OCI-LY7 (cell line): ENCODE data around the gene HS3ST3B1. TPM values are rescaled to one million over a fixed set of nuclear protein-coding genes. Genes with fewer than 3 reads are reported as not detected.
A peak's percentile ranks its signal among the peaks of the same experiment; 100 is the strongest.

ENCODE experiments used
- BruUV-seq: library from RNA; stranded (reverse); fragments of 400-500 nt; replicated peaks from 2 replicates; lab custom pipeline; 2021; lab: Mats Ljungman, UMichigan
- CTCF ChIA-PET: fragments of 300-600 bp; sonication (Branson Sonifier 250); formaldehyde crosslinking; loops from one replicate; lab custom pipeline; 2022; ENCODE audit warnings: antibody characterized with exemption; ENCODE audit not compliant: unreplicated experiment; lab: Charles Lee
- POLR2A ChIA-PET: fragments of 300-600 bp; sonication (Branson Sonifier 250); formaldehyde crosslinking; loops from one replicate; lab custom pipeline; 2022; ENCODE audit warnings: antibody characterized with exemption; lab: Charles Lee
- DNase-seq: peaks from one replicate; pipeline ENCODE4 v3.0.0-alpha.2; 2015; ENCODE audit warnings: low spot score
- H2AFZ ChIP-seq: fragments of 200-600 bp; sonication (generic), shearing (Covaris generic); 2 replicates; pipeline ENCODE4 v1.6.1; 2014; ENCODE audit warnings: mild to moderate bottlenecking, antibody characterized with exemption, low read length, moderate library complexity
- H3K27ac ChIP-seq: fragments of 200-600 bp; sonication (generic); 2 replicates; pipeline ENCODE4 v1.5.1; 2014; ENCODE audit warnings: mixed run types, low read depth, mild to moderate bottlenecking, moderate library complexity, low read length, inconsistent platforms; ENCODE audit not compliant: poor library complexity, severe bottlenecking
- H3K36me3 ChIP-seq: fragments of 200-600 bp; sonication (generic); 2 replicates; pipeline ENCODE4 v1.6.1; 2014; ENCODE audit warnings: mild to moderate bottlenecking, antibody characterized with exemption, low read length, moderate library complexity, mixed read lengths; ENCODE audit not compliant: insufficient read depth
- H3K4me1 ChIP-seq: fragments of 200-600 bp; sonication (generic); 2 replicates; pipeline ENCODE4 v1.5.1; 2014; ENCODE audit warnings: mild to moderate bottlenecking, low read length; ENCODE audit not compliant: insufficient read depth, poor library complexity, severe bottlenecking
- H3K4me2 ChIP-seq: fragments of 200-600 bp; sonication (generic); 2 replicates; pipeline ENCODE4 v1.6.1; 2014; ENCODE audit warnings: mild to moderate bottlenecking, low read length
- H3K4me3 ChIP-seq: fragments of 200-600 bp; sonication (generic); 2 replicates; pipeline ENCODE4 v1.5.1; 2014; ENCODE audit warnings: mild to moderate bottlenecking, low read depth, low read length; ENCODE audit not compliant: poor library complexity, severe bottlenecking
- H3K79me2 ChIP-seq: fragments of 200-600 bp; sonication (generic); 2 replicates; pipeline ENCODE4 v1.6.1; 2016; ENCODE audit warnings: low read depth, mild to moderate bottlenecking, low read length, moderate library complexity, mixed read lengths; ENCODE audit not compliant: insufficient read depth
- H3K9me2 ChIP-seq: fragments of 200-600 bp; sonication (generic); 2 replicates; pipeline ENCODE4 v1.6.1; 2016; ENCODE audit warnings: mild to moderate bottlenecking, low read length, mixed read lengths; ENCODE audit not compliant: insufficient read depth
- H3K9me3 ChIP-seq: fragments of 200-600 bp; sonication (generic); 2 replicates; pipeline ENCODE4 v1.6.1; 2014; ENCODE audit warnings: mild to moderate bottlenecking, mixed run types, low read length, mixed read lengths
- H4K20me1 ChIP-seq: fragments of 200-600 bp; sonication (generic); 2 replicates; pipeline ENCODE4 v1.6.1; 2014; ENCODE audit warnings: mild to moderate bottlenecking, antibody characterized with exemption, low read length, moderate library complexity, mixed read lengths; ENCODE audit not compliant: insufficient read depth
- CTCF ChIP-seq: fragments of 200-600 bp; sonication (generic); conservative IDR thresholded peaks from 2 replicates; pipeline ENCODE4 v1.5.1; 2014; ENCODE audit warnings: mild to moderate bottlenecking, antibody characterized with exemption, low read length, moderate library complexity, mixed read lengths
- EZH2phosphoT487 ChIP-seq: fragments of 200-600 bp; sonication (generic); IDR thresholded peaks from 2 replicates; pipeline ENCODE4 v1.6.1; 2018; ENCODE audit warnings: low read depth, borderline replicate concordance, mild to moderate bottlenecking, mixed run types, antibody characterized with exemption, low read length, moderate library complexity, mixed read lengths
- intact Hi-C: fragments of 100-400 bp; cut with micrococcal nuclease; formaldehyde crosslinking; loops from one replicate; pipeline ENCODE4 v1.10.0; 2022; ENCODE audit not compliant: unreplicated experiment
- total RNA-seq, 2 experiments: library from RNA; depleted of rRNA in 1 of 2; stranded (reverse); fragments of >200 nt in 1 of 2; shearing (Covaris generic) in 1 of 2; gene quantifications; 2 replicates each; pipeline ENCODE4 v1.2.3, GENCODE V29; 2014 to 2022

Gene HS3ST3B1
- total RNA-seq, 2 experiments from 2014 or later, result 0.03 to 1.6 TPM

GRCh38 chr17:14341866-14342265 is 41.0 kb downstream of the HS3ST3B1 start:
- H3K9me2 ChIP-seq, result no peaks in the 10 kb centered on the region
- H3K9me3 ChIP-seq, result no peaks in the 10 kb centered on the region
- ChIA-PET POLR2A (interaction anchor here (0.5 to 2.1 kb wide), 2 partner anchors 9 to 794 kb away, joined by 3 to 6 read pairs; no protein-coding TSS in a partner anchor), CTCF (no interaction called here)
- no peaks in the 10 kb centered on the region for H3K79me2 ChIP-seq
- no peak overlapping the region for H3K27ac ChIP-seq
- H3K4me1 ChIP-seq, result peaks cover 14% of the 10 kb centered on the region
- H3K4me3 ChIP-seq, result no peak overlapping the region
- H2AFZ ChIP-seq, result no peak overlapping the region
- intact Hi-C loops, result no loop called here
- no peaks in the 10 kb centered on the region for H3K36me3 ChIP-seq
- H4K20me1 ChIP-seq, result no peaks in the 10 kb centered on the region
- DNase-seq, result no peak
- no TSS peak for BruUV-seq
- no peak overlapping the region for H3K4me2 ChIP-seq
- TF ChIP-seq CTCF (no peak), EZH2phosphoT487 (no peak)

- no peaks in the 10 kb centered on the region for H3K9me2 ChIP-seq
Observed at GRCh38 chr17:14346801-14347200, 45.9 kb downstream of the HS3ST3B1 start.

More at GRCh38 chr17:14346801-14347200, 45.9 kb downstream of the HS3ST3B1 start:
- intact Hi-C loops, result no loop called here
- TF ChIP-seq EZH2phosphoT487 (no peak), CTCF (no peak)
- Histone ChIP-seq H3K4me1 (peaks cover 54% of the 10 kb centered on the region), H4K20me1 (no peaks in the 10 kb centered on the region), H3K9me3 (no peaks in the 10 kb centered on the region), H3K4me2 (0 out of 2 replicates have a peak overlapping the region, but pooled peaks have one; percentile 7), H2AFZ (peak overlapping the region; percentile 72), H3K27ac (no peak overlapping the region), H3K4me3 (no peak overlapping the region), H3K79me2 (no peaks in the 10 kb centered on the region), H3K36me3 (no peaks in the 10 kb centered on the region)
- CTCF ChIA-PET, result no interaction called here
- POLR2A ChIA-PET, result no interaction called here
- no peak for DNase-seq
- no TSS peak for BruUV-seq
